Measurements from ENCODE around the gene CSPG5. TPM values are rescaled to one million over a fixed set of nuclear protein-coding genes. Genes with fewer than 3 reads are reported as not detected.

The CSPG5 gene
- polyA plus RNA-seq, 1 donor = 2.3 TPM

DNA sequence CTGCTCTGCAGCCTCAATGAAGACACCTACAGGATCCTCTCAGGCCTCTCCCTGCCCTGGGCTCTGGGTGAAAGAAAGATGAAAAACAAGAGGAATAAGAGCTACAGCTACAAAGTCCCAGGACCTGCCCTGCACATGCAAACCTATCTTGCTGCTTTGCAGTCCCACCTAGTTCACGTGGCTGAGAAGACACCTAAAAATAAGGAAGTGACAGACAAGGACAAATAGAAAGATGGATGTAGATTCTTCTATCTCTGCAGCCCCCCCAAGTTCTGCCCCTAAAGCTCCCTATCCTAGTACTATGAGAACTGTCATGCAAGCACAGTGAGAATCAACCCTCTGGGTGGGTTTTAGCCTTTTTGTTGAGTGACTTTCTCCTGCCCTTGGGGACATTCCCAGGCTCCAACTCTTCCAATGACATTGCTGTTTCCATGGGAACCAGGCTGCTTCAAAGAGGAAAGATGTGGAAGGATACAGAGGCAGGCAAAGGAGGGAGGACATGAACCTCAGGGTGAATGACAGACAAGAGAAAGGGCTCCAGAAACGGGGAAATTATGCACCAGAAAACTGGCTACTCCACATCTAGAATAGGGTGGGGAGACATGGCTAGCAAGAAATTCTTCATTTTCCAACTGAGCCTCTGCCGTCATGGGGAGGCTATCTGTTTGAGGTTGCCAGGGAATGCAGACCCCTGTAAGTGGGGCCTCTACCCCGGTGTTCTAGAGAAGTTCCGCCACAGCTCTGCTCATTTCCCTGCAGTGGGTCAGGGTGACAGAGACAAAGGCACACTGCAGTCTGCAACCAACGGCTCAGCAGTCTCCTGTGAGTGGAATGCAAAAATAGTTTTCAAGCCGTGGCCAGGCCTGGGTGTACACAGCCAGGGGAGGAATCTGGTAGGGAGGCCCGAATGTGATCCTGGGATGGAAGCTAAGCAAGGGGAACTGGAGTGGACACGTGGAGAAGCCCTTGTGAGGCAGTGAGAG lies 5.2 kb downstream of the CSPG5 start:
- Histone ChIP-seq H3K36me3 (ENCODE audit: control insufficient read depth, insufficient read depth, low read length) (no peaks in the 10 kb centered on the region), H3K4me3 (ENCODE audit: low read length) (no peak overlapping the region), H3K9me3 (ENCODE audit: control insufficient read depth, low read depth, low read length) (peaks cover 3% of the 10 kb centered on the region), H3K27ac (ENCODE audit: low read length) (no peak overlapping the region), H3K4me1 (ENCODE audit: control insufficient read depth, insufficient read depth, low read length) (peaks cover 5% of the 10 kb centered on the region), H3K27me3 (ENCODE audit: control insufficient read depth, insufficient read depth, low read length) (peaks cover 37% of the 10 kb centered on the region)
- WGBS (ENCODE audit: insufficient coverage, low lambda C conversion rate) = 60% methylated on average over 1 of the region's 9 CpGs
- no peak for DNase-seq

DNA sequence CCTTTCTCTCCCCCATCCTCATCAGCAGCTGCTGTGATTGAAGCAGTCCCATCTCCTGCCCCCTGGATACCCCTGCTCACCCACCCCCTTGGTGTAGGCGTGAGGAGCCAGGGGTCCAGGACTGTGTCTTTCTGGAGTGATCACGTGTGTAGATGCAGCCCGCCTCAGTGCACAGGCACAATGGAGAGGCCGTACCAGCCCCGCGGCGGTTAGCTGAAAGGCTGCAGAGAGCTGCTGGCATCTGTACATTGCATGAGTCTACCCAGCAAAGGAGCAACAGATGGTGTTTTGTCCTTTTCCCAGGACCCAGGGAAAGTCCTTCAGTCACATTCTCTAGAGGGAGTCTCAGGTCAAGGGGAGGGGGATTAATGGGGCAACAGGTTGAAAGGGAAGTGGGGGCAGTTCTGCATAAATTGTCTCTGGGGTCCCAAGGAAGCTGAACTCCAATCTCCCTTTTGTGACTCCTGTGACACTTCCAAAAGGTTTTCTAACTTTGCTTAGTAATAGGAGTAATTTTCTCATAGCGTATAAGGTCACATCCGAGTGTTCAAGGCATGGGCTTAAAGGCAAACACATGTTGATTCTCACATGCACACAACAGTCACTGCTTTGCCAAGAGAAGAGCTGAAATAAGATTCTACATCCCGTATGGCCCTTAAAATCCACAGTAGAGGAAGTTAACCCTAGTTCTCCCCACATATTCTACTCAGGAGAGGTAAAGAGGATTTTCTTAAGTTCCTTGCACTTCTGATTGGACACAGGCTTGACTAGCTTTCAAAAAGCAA lies 7.1 kb downstream of the CSPG5 start:
- WGBS (ENCODE audit: insufficient coverage, low lambda C conversion rate) = 29% methylated on average over 1 of the region's 10 CpGs

DNA sequence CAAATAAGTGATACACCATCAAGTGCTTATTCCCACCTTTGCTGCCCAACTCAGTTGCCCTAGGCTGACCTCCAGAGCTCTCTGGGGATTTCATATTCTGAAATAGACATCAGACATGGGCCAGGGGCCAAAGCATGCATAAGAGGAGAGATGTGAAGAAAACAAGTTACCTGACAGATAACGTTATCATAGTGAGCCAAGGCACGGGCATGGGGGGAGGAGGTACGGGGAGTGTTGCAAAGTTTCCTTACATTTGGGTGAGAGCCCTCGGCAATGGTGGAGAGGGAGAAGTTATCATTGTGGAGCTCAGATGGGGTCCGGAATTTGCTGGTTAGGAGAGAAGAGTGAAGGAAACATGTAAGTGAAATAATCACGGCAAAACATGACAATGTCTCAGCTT lies 9.8 kb downstream of the CSPG5 start:
- Histone ChIP-seq H3K4me3 (ENCODE audit: low read length) (no peak overlapping the region), H3K36me3 (ENCODE audit: control insufficient read depth, insufficient read depth, low read length) (no peaks in the 10 kb centered on the region), H3K9me3 (ENCODE audit: control insufficient read depth, low read depth, low read length) (no peaks in the 10 kb centered on the region), H3K4me1 (ENCODE audit: control insufficient read depth, insufficient read depth, low read length) (no peaks in the 10 kb centered on the region), H3K27me3 (ENCODE audit: control insufficient read depth, insufficient read depth, low read length) (peaks cover 13% of the 10 kb centered on the region), H3K27ac (ENCODE audit: low read length) (no peak overlapping the region)
- no peak for DNase-seq
- WGBS (ENCODE audit: insufficient coverage, low lambda C conversion rate) = no CpG with 5 or more reads among the region's 6 CpGs

More for the DNA sequence above, 7.1 kb downstream of the CSPG5 start:
- Histone ChIP-seq H3K27ac (ENCODE audit: low read length) (no peak overlapping the region), H3K27me3 (ENCODE audit: control insufficient read depth, insufficient read depth, low read length) (peaks cover 24% of the 10 kb centered on the region), H3K4me3 (ENCODE audit: low read length) (no peak overlapping the region), H3K36me3 (ENCODE audit: control insufficient read depth, insufficient read depth, low read length) (no peaks in the 10 kb centered on the region), H3K9me3 (ENCODE audit: control insufficient read depth, low read depth, low read length) (no peaks in the 10 kb centered on the region), H3K4me1 (ENCODE audit: control insufficient read depth, insufficient read depth, low read length) (no peaks in the 10 kb centered on the region)
- no peak for DNase-seq

DNA sequence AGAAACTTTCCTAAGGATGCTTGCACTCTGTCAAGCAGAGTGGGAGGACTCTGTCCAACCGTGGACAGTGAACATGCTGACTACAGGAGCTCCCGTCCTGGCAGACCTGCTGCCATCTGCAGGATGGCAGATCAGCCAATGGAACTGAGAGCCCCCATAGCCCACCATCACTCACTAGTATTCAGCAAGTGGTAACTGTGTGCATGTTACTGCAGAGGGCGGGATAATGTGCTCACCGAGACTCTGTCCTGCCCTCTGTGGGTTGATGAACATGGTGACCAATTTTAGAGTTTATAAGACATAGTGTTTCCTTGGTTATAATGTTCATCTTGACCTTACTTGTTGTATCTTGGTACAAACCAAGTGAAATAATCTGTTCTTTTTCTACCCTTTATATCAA lies 11.5 kb downstream of the CSPG5 start:
- Histone ChIP-seq H3K27ac (ENCODE audit: low read length) (no peak overlapping the region), H3K4me1 (ENCODE audit: control insufficient read depth, insufficient read depth, low read length) (no peaks in the 10 kb centered on the region), H3K4me3 (ENCODE audit: low read length) (no peak overlapping the region), H3K27me3 (ENCODE audit: control insufficient read depth, insufficient read depth, low read length) (peaks cover 4% of the 10 kb centered on the region), H3K9me3 (ENCODE audit: control insufficient read depth, low read depth, low read length) (no peaks in the 10 kb centered on the region), H3K36me3 (ENCODE audit: control insufficient read depth, insufficient read depth, low read length) (no peaks in the 10 kb centered on the region)
- no CpG with 5 or more reads among the region's 4 CpGs for WGBS (ENCODE audit: insufficient coverage, low lambda C conversion rate)
- DNase-seq = no peak

DNA sequence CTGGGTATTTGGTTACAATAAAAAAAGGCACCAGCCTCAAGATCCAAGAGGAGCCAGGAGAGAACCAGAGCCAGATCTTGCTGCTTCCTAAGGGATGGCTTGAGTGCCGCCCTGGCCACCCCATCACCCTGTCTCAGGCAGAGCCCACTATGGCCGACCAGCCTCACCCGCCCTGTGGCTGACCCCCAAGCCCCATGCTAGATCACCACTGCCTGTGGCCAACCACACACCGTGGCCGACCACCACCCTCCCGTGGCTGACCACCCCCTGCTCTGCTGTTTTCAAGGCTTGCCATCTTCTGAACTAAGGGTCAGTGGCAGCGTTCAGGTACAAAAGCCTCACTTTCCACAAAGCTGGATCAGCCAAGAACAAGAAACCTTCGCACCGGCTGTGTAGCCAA lies 12.0 kb downstream of the CSPG5 start:
- no peaks in the 10 kb centered on the region for H3K36me3 ChIP-seq (ENCODE audit: control insufficient read depth, insufficient read depth, low read length)
- no CpG with 5 or more reads among the region's 9 CpGs for WGBS (ENCODE audit: insufficient coverage, low lambda C conversion rate)
- DNase-seq = no peak
- H3K27me3 ChIP-seq (ENCODE audit: control insufficient read depth, insufficient read depth, low read length) = peaks cover 4% of the 10 kb centered on the region
- no peaks in the 10 kb centered on the region for H3K9me3 ChIP-seq (ENCODE audit: control insufficient read depth, low read depth, low read length)
- no peak overlapping the region for H3K4me3 ChIP-seq (ENCODE audit: low read length)
- H3K27ac ChIP-seq (ENCODE audit: low read length) = no peak overlapping the region
- no peaks in the 10 kb centered on the region for H3K4me1 ChIP-seq (ENCODE audit: control insufficient read depth, insufficient read depth, low read length)

DNA sequence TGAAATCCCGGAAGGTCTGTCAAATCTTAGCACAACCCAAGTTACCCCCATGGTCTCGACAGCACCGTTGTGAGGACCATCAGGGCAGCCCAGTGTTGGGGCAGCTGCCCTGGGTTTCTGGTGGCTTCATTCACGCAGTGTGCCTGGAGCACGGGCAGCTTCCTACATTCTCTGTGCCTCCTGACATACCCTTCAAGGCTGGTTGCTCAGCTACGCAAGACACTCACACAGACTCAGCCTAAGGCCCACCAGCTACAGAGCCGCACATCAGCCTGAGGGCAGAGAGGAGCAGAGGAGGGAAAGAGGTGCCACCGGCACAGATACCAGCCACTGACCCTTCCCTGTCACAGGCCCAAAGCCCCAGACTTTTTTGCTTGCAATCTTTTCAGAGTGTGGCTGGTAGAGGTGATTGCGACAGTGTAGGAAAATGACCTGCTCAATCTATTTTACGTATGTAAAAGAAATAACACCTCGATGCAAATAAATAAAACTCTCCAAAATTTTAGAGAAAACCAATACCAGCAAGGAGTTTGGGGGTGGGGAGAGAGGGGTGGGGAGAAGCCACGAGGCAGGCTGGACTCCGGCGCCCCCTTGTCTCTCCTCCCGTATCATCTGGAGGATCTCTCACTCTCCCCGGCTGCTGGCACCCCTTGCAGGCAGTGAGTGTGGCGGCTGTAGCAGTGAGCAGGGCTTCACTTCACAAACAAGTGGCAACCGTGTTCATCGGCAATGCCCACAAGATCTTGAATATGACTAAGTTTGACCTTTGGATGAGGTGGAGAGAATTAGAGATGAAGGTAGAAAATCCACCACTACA lies 12.7 kb downstream of the CSPG5 start:
- H3K9me3 ChIP-seq (ENCODE audit: control insufficient read depth, low read depth, low read length) = no peaks in the 10 kb centered on the region
- no peak overlapping the region for H3K4me3 ChIP-seq (ENCODE audit: low read length)
- no peaks in the 10 kb centered on the region for H3K4me1 ChIP-seq (ENCODE audit: control insufficient read depth, insufficient read depth, low read length)
- no peak overlapping the region for H3K27ac ChIP-seq (ENCODE audit: low read length)
- no peak for DNase-seq
- no peaks in the 10 kb centered on the region for H3K36me3 ChIP-seq (ENCODE audit: control insufficient read depth, insufficient read depth, low read length)
- no peaks in the 10 kb centered on the region for H3K27me3 ChIP-seq (ENCODE audit: control insufficient read depth, insufficient read depth, low read length)
- WGBS (ENCODE audit: insufficient coverage, low lambda C conversion rate) = no CpG with 5 or more reads among the region's 19 CpGs

DNA sequence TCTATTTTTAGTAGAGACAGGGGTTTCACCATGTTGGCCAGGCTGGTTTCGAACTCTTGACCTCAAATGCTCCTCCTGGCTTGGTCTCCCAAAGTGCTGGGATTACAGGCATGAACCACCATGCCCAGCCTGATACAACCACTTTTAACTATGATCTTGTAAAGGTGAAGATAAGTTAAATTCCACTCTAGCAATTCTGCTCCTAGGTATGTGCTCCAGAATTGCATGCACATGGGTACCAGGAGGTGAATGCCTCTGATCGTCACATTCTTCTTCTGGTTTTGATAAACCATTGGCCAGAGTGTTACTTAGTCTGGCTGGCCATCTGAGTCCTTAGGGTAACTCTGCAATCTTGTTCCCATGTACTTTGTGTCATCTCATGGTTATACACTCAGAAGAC lies 22.3 kb downstream of the CSPG5 start:
- WGBS (ENCODE audit: insufficient coverage, low lambda C conversion rate) = no CpG with 5 or more reads among the region's 2 CpGs
- no peaks in the 10 kb centered on the region for H3K27me3 ChIP-seq (ENCODE audit: control insufficient read depth, insufficient read depth, low read length)
- no peaks in the 10 kb centered on the region for H3K9me3 ChIP-seq (ENCODE audit: control insufficient read depth, low read depth, low read length)
- no peak for DNase-seq
- H3K4me1 ChIP-seq (ENCODE audit: control insufficient read depth, insufficient read depth, low read length) = no peaks in the 10 kb centered on the region
- H3K27ac ChIP-seq (ENCODE audit: low read length) = no peak overlapping the region
- H3K4me3 ChIP-seq (ENCODE audit: low read length) = no peak overlapping the region
- no peaks in the 10 kb centered on the region for H3K36me3 ChIP-seq (ENCODE audit: control insufficient read depth, insufficient read depth, low read length)

DNA sequence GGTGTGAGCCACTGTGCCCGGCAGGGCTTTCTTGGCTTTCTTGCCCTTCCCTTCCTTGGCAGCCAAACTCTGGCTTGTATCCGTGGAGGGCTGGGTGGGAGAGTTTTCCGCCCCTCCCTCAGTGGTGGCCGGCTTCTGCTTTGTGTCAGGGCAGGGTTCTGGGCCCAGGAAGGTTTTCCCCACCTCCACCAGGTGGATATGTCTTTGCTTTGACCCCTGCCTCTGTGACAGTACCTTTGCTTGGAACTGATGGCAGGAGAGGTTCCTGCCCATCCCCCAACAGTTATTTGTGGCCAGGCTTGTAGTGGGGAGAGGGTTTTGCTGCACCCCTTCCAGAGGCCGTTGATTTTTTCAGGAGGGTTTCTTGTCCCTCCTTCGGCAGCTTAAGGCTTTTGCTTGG lies 24.3 kb downstream of the CSPG5 start:
- Histone ChIP-seq H3K27me3 (ENCODE audit: control insufficient read depth, insufficient read depth, low read length) (no peaks in the 10 kb centered on the region), H3K4me3 (ENCODE audit: low read length) (no peak overlapping the region), H3K27ac (ENCODE audit: low read length) (no peak overlapping the region), H3K36me3 (ENCODE audit: control insufficient read depth, insufficient read depth, low read length) (no peaks in the 10 kb centered on the region), H3K9me3 (ENCODE audit: control insufficient read depth, low read depth, low read length) (no peaks in the 10 kb centered on the region), H3K4me1 (ENCODE audit: control insufficient read depth, insufficient read depth, low read length) (no peaks in the 10 kb centered on the region)
- DNase-seq = no peak
- no CpG with 5 or more reads among the region's 6 CpGs for WGBS (ENCODE audit: insufficient coverage, low lambda C conversion rate)

DNA sequence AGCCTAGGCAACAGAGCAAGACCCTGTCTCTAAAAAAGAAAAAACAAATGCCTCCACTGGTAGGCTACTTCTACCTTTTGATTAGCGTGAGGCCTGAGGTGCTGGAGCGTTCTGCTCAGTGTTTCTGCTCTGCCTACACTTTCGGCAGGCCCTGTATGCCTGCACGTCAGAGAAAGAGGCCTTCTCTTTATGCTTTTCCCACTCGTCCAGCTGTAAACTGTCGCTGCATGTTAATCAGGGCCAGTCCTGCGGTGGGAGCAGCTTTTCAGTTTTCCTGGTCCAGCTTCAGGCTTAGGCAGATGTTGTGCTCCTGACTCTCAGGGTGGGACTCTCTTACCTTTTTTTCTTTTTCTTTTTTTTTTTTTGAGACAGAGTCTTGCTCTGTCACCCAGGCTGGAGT lies 25.3 kb downstream of the CSPG5 start:
- Histone ChIP-seq H3K9me3 (ENCODE audit: control insufficient read depth, low read depth, low read length) (no peaks in the 10 kb centered on the region), H3K36me3 (ENCODE audit: control insufficient read depth, insufficient read depth, low read length) (no peaks in the 10 kb centered on the region), H3K27me3 (ENCODE audit: control insufficient read depth, insufficient read depth, low read length) (no peaks in the 10 kb centered on the region), H3K4me3 (ENCODE audit: low read length) (no peak overlapping the region), H3K27ac (ENCODE audit: low read length) (no peak overlapping the region), H3K4me1 (ENCODE audit: control insufficient read depth, insufficient read depth, low read length) (no peaks in the 10 kb centered on the region)
- no peak for DNase-seq
- 75% methylated on average over 2 of the region's 7 CpGs for WGBS (ENCODE audit: insufficient coverage, low lambda C conversion rate)

All from large intestine (tissue), 3 donors.